K562 (cell line): Measurements from ENCODE around the gene ABCG1. TPM values are rescaled to one million over a fixed set of nuclear protein-coding genes. Genes with fewer than 3 reads are reported as not detected.

Experiments
- ATAC-seq: fragments of 200-7000 bp; cut with Tn5 transposase; 3 replicates; pipeline ENCODE4 v1.9.1; 2020; ENCODE audit warnings: moderate library complexity
- BruUV-seq: library from RNA; stranded (reverse); fragments of 400-500 nt; replicated peaks from 2 replicates; lab custom pipeline; 2021; lab: Mats Ljungman, UMichigan
- CTCF ChIA-PET: fragments of 300-600 bp; formaldehyde crosslinking; extraction: SDS; loops from one replicate; lab custom pipeline; 2021; ENCODE audit warnings: low intra/inter-chr PET ratio; lab: Yijun Ruan, JAX
- POLR2A ChIA-PET: fragments of 300-600, 350-650 bp; sonication (Branson Sonifier 250); formaldehyde crosslinking; extraction: SDS; loops from one replicate; lab custom pipeline; 2021; ENCODE audit warnings: antibody characterized with exemption, inconsistent platforms; lab: Yijun Ruan, JAX
- DNase-seq, 4 experiments: peaks; one replicate each; pipeline versions ENCODE4 v3.0.0 to v3.0.0-alpha.2; 2011 to 2018; ENCODE audit warnings: low spot score in 3 of 4, mixed read lengths in 3 of 4; ENCODE audit errors: extremely low read depth in 1 of 4
- FAIRE-seq: peaks from 2 replicates; lab custom pipeline; 2011; peaks lifted over from hg19 to GRCh38; lab: Jason Lieb, UNC
- H2AFZ ChIP-seq: 2 replicates; pipeline ENCODE4 v1.6.0; 2011; ENCODE audit warnings: low read depth, low read length, control low read depth, inconsistent platforms
- H3K27ac ChIP-seq: fragments of 200-600 bp; 3 replicates; pipeline ENCODE4 v1.8.0; 2011; ENCODE audit warnings: low read depth, mild to moderate bottlenecking, control low read depth, inconsistent platforms, low read length, moderate library complexity, mixed read lengths; ENCODE audit errors: extremely low read depth
- H3K27me3 ChIP-seq, 2 experiments: fragments of 300-600 bp in 1 of 2; 2 replicates in 1 of 2; 3 replicates in 1 of 2; pipeline versions ENCODE4 v1.6.0 to v1.8.0; 2011; ENCODE audit warnings: inconsistent platforms in 2 of 2, low read length in 2 of 2, mild to moderate bottlenecking in 1 of 2, mixed read lengths in 1 of 2, moderate library complexity in 1 of 2; ENCODE audit not compliant: control insufficient read depth in 2 of 2, insufficient read depth in 2 of 2
- H3K36me3 ChIP-seq: fragments of 300-600 bp; 3 replicates; pipeline ENCODE4 v1.8.0; 2011; ENCODE audit warnings: mild to moderate bottlenecking, low read length, inconsistent platforms; ENCODE audit not compliant: control insufficient read depth, insufficient read depth
- H3K4me1 ChIP-seq, 2 experiments: fragments of 200-600 bp in 1 of 2; replicated peaks in 1 of 2; 2 replicates in 1 of 2; 3 replicates in 1 of 2; pipeline versions ENCODE4 v1.5.1 to v1.8.0; 2011; ENCODE audit warnings: inconsistent platforms in 2 of 2, low read length in 2 of 2, mild to moderate bottlenecking in 1 of 2, mixed read lengths in 1 of 2, moderate library complexity in 1 of 2; ENCODE audit not compliant: control insufficient read depth in 2 of 2, insufficient read depth in 2 of 2
- H3K4me2 ChIP-seq: 2 replicates; pipeline ENCODE4 v1.6.1; 2011; ENCODE audit warnings: low read length, control low read depth, inconsistent platforms, mixed read lengths; ENCODE audit not compliant: insufficient read depth
- H3K4me3 ChIP-seq: fragments of 200-600 bp; sonication (generic), shearing (Covaris generic); 2 replicates; pipeline ENCODE4 v1.5.1; 2016; ENCODE audit warnings: control low read depth, inconsistent platforms
- H3K79me2 ChIP-seq: fragments of 200-600 bp; 3 replicates; pipeline ENCODE4 v1.8.0; 2011; ENCODE audit warnings: low read length, inconsistent platforms; ENCODE audit not compliant: control insufficient read depth, insufficient read depth
- H3K9ac ChIP-seq, 2 experiments: 2 replicates each; pipeline versions ENCODE4 v1.6.0 to v1.6.1; 2011; ENCODE audit warnings: low read depth in 2 of 2, low read length in 2 of 2, control low read depth in 1 of 2, inconsistent platforms in 1 of 2, mild to moderate bottlenecking in 1 of 2, mixed read lengths in 1 of 2; ENCODE audit not compliant: insufficient read depth in 1 of 2
- H3K9me1 ChIP-seq: one replicate; pipeline ENCODE4 v1.6.0; 2011; ENCODE audit warnings: inconsistent platforms, mild to moderate bottlenecking, low read length, moderate library complexity; ENCODE audit not compliant: control insufficient read depth, insufficient read depth
- H3K9me3 ChIP-seq: replicated peaks from 2 replicates; pipeline ENCODE4 v1.5.1; 2011; ENCODE audit warnings: low read depth, low read length, inconsistent platforms; ENCODE audit not compliant: control insufficient read depth, insufficient read depth
- H4K20me1 ChIP-seq: replicated peaks from 2 replicates; pipeline ENCODE4 v1.6.1; 2011; ENCODE audit warnings: low read length, inconsistent platforms, mixed read lengths; ENCODE audit not compliant: control insufficient read depth, insufficient read depth
- CREB5 ChIP-seq: fragments of 250-450 bp; sonication (Bioruptor Pico); IDR thresholded peaks from 2 replicates; pipeline ENCODE4 v1.5.0; 2020; ENCODE audit warnings: mild to moderate bottlenecking
- NR1H2 ChIP-seq: sonication (generic); formaldehyde crosslinking; IDR thresholded peaks from 2 replicates; pipeline ENCODE4 v1.4.0; 2020; ENCODE audit warnings: mild to moderate bottlenecking, missing genetic modification reagents
- RB1 ChIP-seq: fragments of 450-650 bp; IDR thresholded peaks from 2 replicates; pipeline ENCODE4 v1.6.1; 2017; ENCODE audit warnings: low read depth, mild to moderate bottlenecking
- ZFP30 ChIP-seq: fragments of 250-450 bp; sonication (Bioruptor Pico); IDR thresholded peaks from 2 replicates; pipeline ENCODE4 v1.8.0; 2022; ENCODE audit warnings: moderate library complexity, mild to moderate bottlenecking, inconsistent platforms, borderline replicate concordance
- ZNF224 ChIP-seq: sonication (generic); formaldehyde crosslinking; IDR thresholded peaks from 2 replicates; pipeline ENCODE4 v1.8.0; 2022; ENCODE audit warnings: mild to moderate bottlenecking, missing genetic modification reagents
- ZNF583 ChIP-seq: fragments of 250-450 bp; sonication (Bioruptor Pico); IDR thresholded peaks from 2 replicates; pipeline ENCODE4 v1.4.0; 2020
- ZNF75A ChIP-seq: fragments of 450-650 bp; formaldehyde crosslinking; IDR thresholded peaks from 2 replicates; pipeline ENCODE4 v1.4.0; 2020; ENCODE audit warnings: mild to moderate bottlenecking
- WGBS: fragments of 100-300 bp; shearing (Covaris generic); methylation state at CpG from one replicate; pipeline ENCODE4 v1.1.6; 2016; ENCODE audit warnings: low coverage, mixed read lengths; ENCODE audit not compliant: insufficient coverage; ENCODE audit errors: missing lambda C conversion rate; 5-methylcytosine and 5-hydroxymethylcytosine counted together
- in situ Hi-C: fragments of 300-500 bp; cut with MboI; formaldehyde crosslinking; loops from 4 replicates; pipeline ENCODE4 v1.15.0; 2018; ENCODE audit warnings: inconsistent platforms, mixed read lengths
- intact Hi-C: fragments of 100-400 bp; cut with micrococcal nuclease; formaldehyde crosslinking; loops from 2 replicates; pipeline ENCODE4 v1.14.2; 2022
- polyA plus RNA-seq, 8 experiments: library from polyadenylated mRNA; depleted of rRNA in 4 of 8; stranded (reverse) in 5 of 8; unstranded in 3 of 8; fragments of >200 nt; fragmentation: Nextera tagmentation in 2 of 8; fragmentation: Illumina TruSeq in 1 of 8; extraction: Ambion mirVana in 2 of 8; extraction: Trizol in 1 of 8; gene quantifications; 2 replicates each; pipeline versions ENCODE4 v1.2.1 to v1.2.3, GENCODE V29; 2011 to 2014; ENCODE audit warnings: inconsistent platforms in 1 of 8, missing spikeins in 1 of 8
- total RNA-seq, 7 experiments: library from RNA; depleted of rRNA in 6 of 7; stranded (reverse); fragments of >200 nt in 6 of 7; fragmentation: Illumina TruSeq in 2 of 7; extraction: Trizol in 2 of 7; gene quantifications; 2 replicates each; pipeline versions ENCODE4 v1.2.1 to v1.2.3, GENCODE V29; 2011 to 2021; ENCODE audit warnings: low replicate concordance in 1 of 7
- TF ChIP-seq, protein P1 (sequence below): sonication (generic); formaldehyde crosslinking; IDR thresholded peaks from 2 replicates; pipeline ENCODE4 v1.9.0; 2022; ENCODE audit warnings: mild to moderate bottlenecking, missing genetic modification reagents
- TF ChIP-seq, protein P2 (sequence below), 2 experiments: IDR thresholded peaks; 2 replicates each; pipeline ENCODE4 v1.6.1; 2011; ENCODE audit warnings: borderline replicate concordance in 1 of 2, control low read depth in 1 of 2, low read depth in 1 of 2, low read length in 1 of 2, mild to moderate bottlenecking in 1 of 2, mixed read lengths in 1 of 2, moderate library complexity in 1 of 2; ENCODE audit not compliant: insufficient read depth in 1 of 2, insufficient read length in 1 of 2, poor library complexity in 1 of 2, severe bottlenecking in 1 of 2; ENCODE audit errors: extremely low read depth in 1 of 2
- TF ChIP-seq, protein P3 (sequence below): sonication (generic); formaldehyde crosslinking; IDR thresholded peaks from 2 replicates; pipeline ENCODE4 v1.8.1; 2023; ENCODE audit warnings: mild to moderate bottlenecking, missing genetic modification reagents
- TF ChIP-seq, protein P4 (sequence below): fragments of 250-450 bp; sonication (Bioruptor Pico); IDR thresholded peaks from 2 replicates; pipeline ENCODE4 v1.5.0; 2021; ENCODE audit warnings: mild to moderate bottlenecking, moderate library complexity

The ABCG1 gene
- total and polyA plus RNA-seq, 9 of the 15 experiments (the other 6 are each of a cell fraction or from before 2014, with no cell fraction given), result 0.04 to 0.09 TPM; not detected in 7

DNA sequence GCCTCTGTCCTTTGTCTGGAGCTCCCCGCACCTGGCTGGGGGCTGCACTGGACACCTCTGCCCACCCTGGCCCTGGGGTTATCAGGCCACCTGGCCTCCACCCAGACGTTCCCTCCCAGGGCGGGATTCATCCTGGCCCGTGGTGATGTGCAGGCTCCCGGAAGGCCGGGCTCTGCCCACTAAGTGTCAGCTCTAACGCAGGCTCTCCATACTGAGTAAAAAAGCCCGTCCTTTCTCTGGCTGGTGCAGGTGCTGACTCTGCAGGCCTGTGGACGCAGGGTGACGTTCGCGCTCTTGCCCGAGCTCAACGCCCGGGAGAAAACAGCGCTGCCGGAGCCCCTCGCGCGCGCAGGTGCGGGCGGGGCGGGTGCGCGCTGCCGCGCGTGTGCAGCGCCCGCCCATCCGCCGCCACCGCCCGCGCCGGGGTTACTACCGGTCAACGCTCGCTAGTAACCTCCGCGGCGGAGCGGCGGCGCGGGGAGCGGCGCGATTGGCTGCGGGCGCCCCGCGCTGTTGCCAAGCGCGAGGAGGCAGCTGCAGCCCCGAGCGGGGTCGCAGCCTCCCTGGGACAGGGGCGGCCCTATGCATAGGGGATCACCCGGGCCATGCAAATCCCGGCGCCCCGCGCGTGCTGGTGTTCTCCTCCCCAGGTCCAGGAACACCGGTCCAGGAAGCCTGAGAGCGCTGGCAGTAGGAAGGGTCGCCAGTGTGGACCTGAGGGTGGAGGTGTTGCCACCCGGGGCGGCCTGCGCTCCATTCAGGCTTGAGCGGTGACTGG, 15.7 kb downstream of the ABCG1 start:
- peak overlapping the region in 1 of 2 experiments; percentile 59; a peak in 3 of 4 replicates for H3K9ac ChIP-seq
- BruUV-seq, result no TSS peak
- peaks cover 46 to 73% of the 10 kb centered on the region in 2 experiments for H3K27me3 ChIP-seq
- H3K36me3 ChIP-seq, result no peaks in the 10 kb centered on the region
- H4K20me1 ChIP-seq, result no peaks in the 10 kb centered on the region; the same call in 1 of the 2 replicates
- CTCF ChIA-PET, result no interaction called here
- H3K4me2 ChIP-seq, result peak overlapping the region; percentile 73
- peak overlapping the region; percentile 58 for H2AFZ ChIP-seq
- POLR2A ChIA-PET, result interaction anchor here (0.5 kb wide), 1 partner anchor 485 kb away, joined by 3 read pairs; no protein-coding TSS in a partner anchor
- H3K4me3 ChIP-seq, result peak overlapping the region; percentile 29; the same call in 1 of the 2 replicates
- H3K27ac ChIP-seq, result no peak overlapping the region
- in situ Hi-C loops, result no loop called here
- H3K4me1 ChIP-seq, result peaks cover 17 to 23% of the 10 kb centered on the region in 2 experiments
- 5% methylated on average over 73 of the region's 73 CpGs for WGBS
- peak; percentile 67 to 93 (median 86) for DNase-seq
- intact Hi-C loops, result no loop called here
- FAIRE-seq, result no peak
- H3K9me1 ChIP-seq, result peaks cover 4% of the 10 kb centered on the region
- ATAC-seq, result peak; percentile 89
- H3K79me2 ChIP-seq, result no peaks in the 10 kb centered on the region
- no peaks in the 10 kb centered on the region for H3K9me3 ChIP-seq
- TF ChIP-seq ZFP30 (CRISPR knock-in tag) (no peak), ZNF75A (CRISPR knock-in tag) (no peak), ZNF583 (CRISPR knock-in tag) (no peak), ZNF224 (CRISPR knock-in tag) (no peak), RB1 (peak; percentile 73), CREB5 (CRISPR knock-in tag) (no peak), NR1H2 (CRISPR knock-in tag) (peak; percentile 99)
- TF ChIP-seq, protein P1, sequence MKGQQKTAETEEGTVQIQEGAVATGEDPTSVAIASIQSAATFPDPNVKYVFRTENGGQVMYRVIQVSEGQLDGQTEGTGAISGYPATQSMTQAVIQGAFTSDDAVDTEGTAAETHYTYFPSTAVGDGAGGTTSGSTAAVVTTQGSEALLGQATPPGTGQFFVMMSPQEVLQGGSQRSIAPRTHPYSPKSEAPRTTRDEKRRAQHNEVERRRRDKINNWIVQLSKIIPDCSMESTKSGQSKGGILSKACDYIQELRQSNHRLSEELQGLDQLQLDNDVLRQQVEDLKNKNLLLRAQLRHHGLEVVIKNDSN (CRISPR knock-in tag), result no peak
- TF ChIP-seq, protein P2, sequence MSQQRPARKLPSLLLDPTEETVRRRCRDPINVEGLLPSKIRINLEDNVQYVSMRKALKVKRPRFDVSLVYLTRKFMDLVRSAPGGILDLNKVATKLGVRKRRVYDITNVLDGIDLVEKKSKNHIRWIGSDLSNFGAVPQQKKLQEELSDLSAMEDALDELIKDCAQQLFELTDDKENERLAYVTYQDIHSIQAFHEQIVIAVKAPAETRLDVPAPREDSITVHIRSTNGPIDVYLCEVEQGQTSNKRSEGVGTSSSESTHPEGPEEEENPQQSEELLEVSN (IDR thresholded peaks at IDR 0.05; ENCODE audit: borderline replicate concordance in 1 of 2, extremely low read depth in 1 of 2, insufficient read depth in 1 of 2, insufficient read length in 1 of 2, low read depth in 1 of 2, low read length in 1 of 2, poor library complexity in 1 of 2, severe bottlenecking in 1 of 2), result peak; percentile 43 to 97
- TF ChIP-seq, protein P3, sequence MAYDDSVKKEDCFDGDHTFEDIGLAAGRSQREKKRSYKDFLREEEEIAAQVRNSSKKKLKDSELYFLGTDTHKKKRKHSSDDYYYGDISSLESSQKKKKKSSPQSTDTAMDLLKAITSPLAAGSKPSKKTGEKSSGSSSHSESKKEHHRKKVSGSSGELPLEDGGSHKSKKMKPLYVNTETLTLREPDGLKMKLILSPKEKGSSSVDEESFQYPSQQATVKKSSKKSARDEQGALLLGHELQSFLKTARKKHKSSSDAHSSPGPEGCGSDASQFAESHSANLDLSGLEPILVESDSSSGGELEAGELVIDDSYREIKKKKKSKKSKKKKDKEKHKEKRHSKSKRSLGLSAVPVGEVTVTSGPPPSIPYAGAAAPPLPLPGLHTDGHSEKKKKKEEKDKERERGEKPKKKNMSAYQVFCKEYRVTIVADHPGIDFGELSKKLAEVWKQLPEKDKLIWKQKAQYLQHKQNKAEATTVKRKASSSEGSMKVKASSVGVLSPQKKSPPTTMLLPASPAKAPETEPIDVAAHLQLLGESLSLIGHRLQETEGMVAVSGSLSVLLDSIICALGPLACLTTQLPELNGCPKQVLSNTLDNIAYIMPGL, result no peak
- TF ChIP-seq, protein P4, sequence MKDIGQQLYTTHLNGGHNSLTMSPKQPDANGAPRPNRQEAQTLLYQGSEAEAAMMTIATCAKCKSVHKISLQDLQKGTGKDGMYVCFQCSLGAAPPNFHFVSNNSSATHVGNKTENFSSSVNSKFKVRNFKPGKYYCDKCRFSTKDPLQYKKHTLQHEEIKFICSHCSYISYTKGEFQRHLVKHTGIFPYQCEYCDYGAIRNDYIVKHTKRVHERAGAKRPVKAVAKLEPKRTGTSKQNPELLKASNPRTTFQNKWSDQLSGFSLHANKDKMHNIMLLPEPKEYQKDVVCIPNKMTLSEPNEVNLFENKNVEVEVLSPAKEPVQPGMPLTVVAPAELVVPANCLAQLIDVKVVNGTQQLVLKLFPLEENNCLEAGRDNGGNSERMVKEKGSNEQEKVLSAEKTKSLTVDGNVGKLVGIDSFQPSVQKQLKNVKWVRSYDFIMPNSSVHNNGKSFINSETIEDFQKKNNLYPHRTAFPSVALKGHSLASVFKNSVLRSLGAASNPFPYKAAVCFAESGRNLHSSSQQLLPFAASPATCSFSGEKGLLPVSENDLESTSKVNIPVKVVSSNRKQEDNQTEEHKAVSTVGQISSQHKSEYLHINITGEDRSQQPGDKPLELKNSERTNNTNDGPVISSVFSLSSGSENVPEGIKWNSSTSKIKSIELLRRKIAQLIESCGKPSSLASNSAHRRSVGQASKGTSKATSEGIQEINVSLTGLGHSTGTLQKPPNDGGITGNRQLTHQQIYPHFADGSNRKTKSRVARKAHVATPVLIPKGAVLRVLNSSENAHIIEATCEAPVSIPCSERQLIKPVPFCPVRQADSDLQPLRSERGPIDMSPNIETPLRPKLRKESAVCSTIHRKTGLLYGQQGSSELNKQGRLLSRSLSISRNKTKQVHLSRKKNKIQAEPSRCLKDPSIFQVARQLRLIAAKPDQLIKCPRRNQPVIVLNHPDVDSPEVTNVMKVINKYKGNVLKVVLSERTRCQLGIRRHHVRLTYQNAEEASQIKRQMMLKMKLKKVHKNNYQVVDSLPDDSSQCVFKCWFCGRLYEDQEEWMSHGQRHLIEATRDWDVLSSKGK (CRISPR knock-in tag), result no peak
